HEK293T (cell line): Measurements from ENCODE around the gene CXCL11.

ENCODE experiments used
- CTCF ChIA-PET: fragments of 350-600 bp; formaldehyde crosslinking; extraction: SDS; loops from one replicate; lab custom pipeline; 2021; ENCODE audit warnings: antibody characterized with exemption, inconsistent platforms; lab: Yijun Ruan, JAX
- POLR2A ChIA-PET: fragments of 350-600 bp; formaldehyde crosslinking; extraction: SDS; loops from one replicate; lab custom pipeline; 2020; ENCODE audit warnings: antibody characterized with exemption, inconsistent platforms; lab: Yijun Ruan, JAX
- DNase-seq: peaks from one replicate; pipeline ENCODE4 v3.0.0; 2012; ENCODE audit warnings: mixed read lengths; ENCODE audit errors: extremely low spot score
- ARNT ChIP-seq: fragments of 450-650 bp; IDR thresholded peaks from 2 replicates; pipeline ENCODE4 v1.6.1; 2017; ENCODE audit warnings: mild to moderate bottlenecking
- BHLHE40 ChIP-seq: fragments of 450-650 bp; IDR thresholded peaks from 2 replicates; pipeline ENCODE4 v1.6.1; 2016; ENCODE audit warnings: mild to moderate bottlenecking, moderate library complexity, borderline replicate concordance
- CTBP1 ChIP-seq: fragments of 450-650 bp; IDR thresholded peaks from 2 replicates; pipeline ENCODE4 v1.6.1; 2016; ENCODE audit warnings: borderline replicate concordance
- ELF4 ChIP-seq: fragments of 450-650 bp; IDR thresholded peaks from 2 replicates; pipeline ENCODE4 v1.6.1; 2017; ENCODE audit warnings: antibody characterized with exemption
- FOXA1 ChIP-seq: fragments of 450-650 bp; IDR thresholded peaks from 2 replicates; pipeline ENCODE4 v1.6.1; 2016; ENCODE audit warnings: mild to moderate bottlenecking
- FOXK2 ChIP-seq: fragments of 450-650 bp; IDR thresholded peaks from 2 replicates; pipeline ENCODE4 v1.6.1; 2016; ENCODE audit warnings: mild to moderate bottlenecking
- FOXM1 ChIP-seq: fragments of 450-650 bp; IDR thresholded peaks from 2 replicates; pipeline ENCODE4 v1.6.1; 2017; ENCODE audit warnings: mild to moderate bottlenecking, borderline replicate concordance
- HDGF ChIP-seq: fragments of 450-650 bp; IDR thresholded peaks from 2 replicates; pipeline ENCODE4 v1.6.1; 2017; ENCODE audit warnings: antibody characterized with exemption, borderline replicate concordance
- L3MBTL2 ChIP-seq: fragments of 450-650 bp; conservative IDR thresholded peaks from 2 replicates; pipeline ENCODE4 v1.6.1; 2016; ENCODE audit warnings: mild to moderate bottlenecking
- LEF1 ChIP-seq: fragments of 450-650 bp; IDR thresholded peaks from 2 replicates; pipeline ENCODE4 v1.6.1; 2017; ENCODE audit warnings: mild to moderate bottlenecking, borderline replicate concordance
- NFRKB ChIP-seq: fragments of 450-650 bp; IDR thresholded peaks from 2 replicates; pipeline ENCODE4 v1.6.1; 2016; ENCODE audit warnings: mild to moderate bottlenecking, moderate library complexity
- SP1 ChIP-seq: fragments of 450-650 bp; IDR thresholded peaks from 2 replicates; pipeline ENCODE4 v1.6.1; 2017
- SUZ12 ChIP-seq: fragments of 450-650 bp; IDR thresholded peaks from 2 replicates; pipeline ENCODE4 v1.6.1; 2016; ENCODE audit warnings: mild to moderate bottlenecking
- TARDBP ChIP-seq: fragments of 450-650 bp; IDR thresholded peaks from 2 replicates; pipeline ENCODE4 v1.6.1; 2016
- ZNF384 ChIP-seq: fragments of 450-650 bp; IDR thresholded peaks from 2 replicates; pipeline ENCODE4 v1.6.1; 2016
- TF ChIP-seq, protein P1 (sequence below): fragments of 450-650 bp; IDR thresholded peaks from 2 replicates; pipeline ENCODE4 v1.6.1; 2016

Gene CXCL11

DNA sequence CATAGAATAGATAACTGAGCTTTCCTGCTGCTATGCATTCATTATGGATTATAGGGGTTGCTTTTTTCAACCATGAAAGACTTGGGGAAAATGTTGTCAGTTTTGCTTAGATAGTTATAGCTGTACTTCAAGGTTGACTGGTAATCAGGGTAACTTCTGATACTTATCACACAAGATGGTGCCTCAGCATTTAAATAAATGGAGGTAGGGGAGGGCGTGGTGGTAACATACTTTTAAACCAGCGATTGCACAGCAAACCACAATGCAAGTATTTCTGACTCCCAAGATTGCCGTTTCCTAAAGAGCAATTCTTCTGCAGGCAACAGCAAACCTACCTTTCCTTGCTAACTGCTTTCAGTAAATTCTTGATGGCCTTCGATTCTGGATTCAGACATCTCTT is 13.8 kb downstream of the CXCL11 start:
- TF ChIP-seq LEF1 (no peak), SUZ12 (no peak), BHLHE40 (no peak), CTBP1 (no peak), SP1 (no peak), TARDBP (no peak), ZNF384 (no peak), FOXA1 (no peak), HDGF (no peak), NFRKB (no peak), ELF4 (no peak), ARNT (no peak), FOXM1 (no peak), FOXK2 (no peak)
- TF ChIP-seq, protein P1, sequence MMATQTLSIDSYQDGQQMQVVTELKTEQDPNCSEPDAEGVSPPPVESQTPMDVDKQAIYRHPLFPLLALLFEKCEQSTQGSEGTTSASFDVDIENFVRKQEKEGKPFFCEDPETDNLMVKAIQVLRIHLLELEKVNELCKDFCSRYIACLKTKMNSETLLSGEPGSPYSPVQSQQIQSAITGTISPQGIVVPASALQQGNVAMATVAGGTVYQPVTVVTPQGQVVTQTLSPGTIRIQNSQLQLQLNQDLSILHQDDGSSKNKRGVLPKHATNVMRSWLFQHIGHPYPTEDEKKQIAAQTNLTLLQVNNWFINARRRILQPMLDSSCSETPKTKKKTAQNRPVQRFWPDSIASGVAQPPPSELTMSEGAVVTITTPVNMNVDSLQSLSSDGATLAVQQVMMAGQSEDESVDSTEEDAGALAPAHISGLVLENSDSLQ: no peak
- POLR2A ChIA-PET: no interaction called here
- CTCF ChIA-PET: interaction anchor here (1.0 kb wide), 1 partner anchor 26 kb away, joined by 3 read pairs; no protein-coding TSS in a partner anchor
- no peak for DNase-seq

DNA sequence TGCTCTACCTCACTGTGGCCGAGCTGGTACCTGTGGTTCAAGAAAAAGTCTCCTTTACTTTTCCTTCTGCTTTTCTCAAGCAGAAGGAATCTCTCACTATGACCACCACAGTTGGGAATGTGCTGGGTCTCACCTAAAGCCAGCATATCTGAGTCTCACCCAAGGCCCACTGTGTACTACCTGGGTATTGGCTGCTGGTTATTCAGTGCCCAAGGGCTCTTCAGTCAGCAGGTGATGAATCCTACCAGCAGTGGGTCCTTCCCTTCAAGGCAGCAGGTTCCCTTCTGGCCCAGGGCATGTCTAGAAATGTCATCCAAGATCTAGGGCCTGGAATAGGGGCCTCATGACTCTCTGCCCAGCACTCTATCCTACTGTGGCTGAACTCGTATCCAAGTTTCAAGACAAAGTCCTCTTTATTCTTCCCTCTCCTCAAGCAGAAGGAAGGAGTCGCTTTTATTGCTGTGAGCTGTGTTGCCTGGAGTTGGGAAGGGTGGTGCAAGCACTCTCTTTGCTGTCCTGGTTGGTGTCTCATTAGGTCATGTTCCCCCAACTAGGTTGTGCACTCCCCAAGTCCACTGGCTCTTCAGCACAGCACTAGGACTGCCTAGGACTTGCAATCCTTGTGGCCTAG is 18.7 kb downstream of the CXCL11 start:
- CTCF ChIA-PET: no interaction called here
- DNase-seq: no peak
- TF ChIP-seq L3MBTL2: no peak
- no peak for TF ChIP-seq FOXA1
- no peak for TF ChIP-seq TARDBP
- no peak for TF ChIP-seq HDGF
- TF ChIP-seq ARNT: no peak
- no peak for TF ChIP-seq FOXM1
- TF ChIP-seq LEF1: no peak
- TF ChIP-seq SUZ12: no peak
- TF ChIP-seq SP1: no peak
- no peak for TF ChIP-seq NFRKB
- TF ChIP-seq FOXK2: no peak
- TF ChIP-seq ZNF384: no peak
- TF ChIP-seq CTBP1: no peak
- TF ChIP-seq, protein P1: no peak
- no peak for TF ChIP-seq ELF4
- TF ChIP-seq BHLHE40: no peak
- POLR2A ChIA-PET: no interaction called here

DNA sequence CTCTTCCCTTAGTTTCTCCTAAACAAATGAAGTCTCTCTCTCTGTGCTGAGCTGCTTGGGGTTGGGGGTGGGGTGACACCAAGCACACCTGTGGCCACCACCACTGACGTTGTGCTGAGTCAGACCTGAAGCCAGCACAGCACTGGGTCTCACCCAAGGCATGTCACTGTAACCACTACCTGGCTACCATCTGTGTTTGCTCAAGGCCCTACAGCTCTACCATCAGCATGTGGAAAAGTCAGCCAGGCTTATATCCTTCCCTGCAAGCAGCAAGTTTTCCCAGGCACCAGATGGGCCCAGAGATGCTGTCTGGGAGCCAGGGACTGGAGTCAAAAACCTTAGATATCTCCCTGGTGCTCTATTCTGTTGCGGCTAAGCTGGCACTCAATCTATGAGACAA is 19.5 kb downstream of the CXCL11 start:
- no peak for TF ChIP-seq ELF4
- no peak for TF ChIP-seq SP1
- CTCF ChIA-PET: no interaction called here
- no peak for DNase-seq
- POLR2A ChIA-PET: no interaction called here

DNA sequence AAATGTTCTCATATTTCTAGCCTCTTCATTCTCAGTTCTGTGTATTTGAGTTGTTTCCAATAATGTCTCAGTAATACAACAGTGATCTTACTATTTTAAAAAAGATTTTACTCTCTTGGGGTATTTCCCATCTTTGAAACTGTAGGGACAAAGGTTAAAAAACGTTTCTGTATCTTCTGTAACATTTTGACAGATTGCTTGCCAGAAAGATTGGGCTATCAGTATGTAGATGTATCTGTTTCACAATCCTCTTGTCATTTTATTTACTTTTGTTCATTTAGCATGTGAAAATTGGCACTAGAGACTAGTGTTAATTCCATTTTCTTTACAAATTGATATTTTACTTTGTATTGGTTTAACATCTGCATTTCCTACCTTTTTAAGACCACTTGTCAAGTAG is 22.3 kb downstream of the CXCL11 start:
- TF ChIP-seq NFRKB (no peak), SUZ12 (no peak), TARDBP (no peak), ZNF384 (no peak), ARNT (no peak), CTBP1 (no peak), FOXM1 (no peak), L3MBTL2 (no peak), FOXA1 (no peak), LEF1 (no peak), SP1 (no peak), BHLHE40 (no peak), HDGF (no peak), FOXK2 (no peak), ELF4 (no peak)
- TF ChIP-seq, protein P1: no peak
- ChIA-PET POLR2A (no interaction called here), CTCF (no interaction called here)
- DNase-seq: no peak

DNA sequence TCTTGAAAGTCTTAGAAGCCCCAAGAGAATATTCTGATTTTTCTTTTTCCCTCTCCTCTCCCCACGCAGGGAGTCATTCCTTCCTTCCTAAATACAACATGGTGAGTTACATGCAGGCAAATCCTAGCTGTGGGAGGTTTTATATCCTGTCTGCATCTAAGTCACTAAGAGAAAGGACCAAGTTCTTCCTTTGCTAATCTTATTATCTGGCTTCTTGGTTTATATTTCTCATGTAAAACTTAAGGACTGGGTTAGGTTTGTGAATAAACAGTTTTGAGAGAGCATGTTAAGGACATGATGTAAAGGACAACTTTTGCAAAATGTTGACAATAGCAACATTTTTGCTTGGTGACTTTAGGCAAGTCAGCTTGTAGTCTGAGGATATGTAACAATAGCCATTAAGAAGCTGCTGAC is 23.5 kb downstream of the CXCL11 start:
- no peak for DNase-seq
- POLR2A ChIA-PET: no interaction called here
- TF ChIP-seq SP1: no peak
- no peak for TF ChIP-seq TARDBP
- no peak for TF ChIP-seq L3MBTL2
- TF ChIP-seq HDGF: no peak
- TF ChIP-seq LEF1: no peak
- no peak for TF ChIP-seq BHLHE40
- TF ChIP-seq ZNF384: no peak
- TF ChIP-seq, protein P1: no peak
- TF ChIP-seq CTBP1: no peak
- TF ChIP-seq FOXA1: no peak
- TF ChIP-seq ARNT: no peak
- CTCF ChIA-PET: no interaction called here

DNA sequence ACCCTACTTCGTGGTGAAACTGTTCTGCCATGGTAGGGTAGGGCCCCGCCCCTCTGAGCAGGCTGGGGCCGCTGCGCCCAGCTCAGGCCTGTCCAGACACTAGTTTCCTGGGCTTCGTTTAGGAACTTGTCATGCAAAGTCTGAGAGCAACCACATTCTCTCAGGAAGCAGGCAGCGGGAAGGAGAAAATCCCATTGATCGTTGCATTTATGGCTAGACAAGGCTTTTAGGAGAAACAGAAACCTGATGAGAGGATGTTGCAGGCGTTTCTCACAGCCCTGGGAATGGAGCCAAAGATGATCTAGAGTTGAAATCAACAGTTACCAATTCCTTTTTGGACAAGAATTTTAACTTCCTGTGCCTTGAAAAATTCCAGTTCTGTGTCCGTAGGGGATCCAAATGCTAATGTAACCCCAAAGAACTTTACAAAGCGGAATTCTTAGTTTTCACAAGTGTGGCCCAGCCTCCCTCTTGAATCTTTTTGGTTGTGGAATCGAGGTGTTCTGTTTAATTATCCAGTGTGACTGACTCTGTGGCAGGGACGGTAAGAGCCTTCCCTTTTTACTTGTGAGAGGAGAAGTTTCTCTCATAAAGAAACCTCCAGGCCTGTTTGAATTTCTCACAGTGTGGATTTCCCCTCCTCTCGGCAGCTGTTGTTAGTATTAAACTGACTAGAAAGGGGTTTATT is 24.0 kb downstream of the CXCL11 start:
- no peak for TF ChIP-seq ARNT
- TF ChIP-seq, protein P1: no peak
- no peak for TF ChIP-seq L3MBTL2
- no peak for TF ChIP-seq ELF4
- no peak for TF ChIP-seq ZNF384
- no peak for TF ChIP-seq CTBP1
- no peak for TF ChIP-seq LEF1
- TF ChIP-seq TARDBP: no peak
- no peak for TF ChIP-seq SUZ12
- TF ChIP-seq FOXM1: no peak
- TF ChIP-seq NFRKB: no peak
- TF ChIP-seq HDGF: no peak
- TF ChIP-seq FOXA1: no peak
- TF ChIP-seq SP1: no peak
- no peak for TF ChIP-seq FOXK2
- no peak for TF ChIP-seq BHLHE40
- DNase-seq: no peak
- POLR2A ChIA-PET: no interaction called here
- CTCF ChIA-PET: no interaction called here
